H9 (cell line): Measurements from ENCODE around the gene LAMA3. TPM values are rescaled to one million over a fixed set of nuclear protein-coding genes. Genes with fewer than 3 reads are reported as not detected.

Source experiments
- DNase-seq: peaks from one replicate; pipeline ENCODE4 v3.0.0-alpha.2; 2017
- H2AFZ ChIP-seq: one replicate; pipeline ENCODE4 v1.6.1; 2013; ENCODE audit warnings: mild to moderate bottlenecking, low read length, control low read depth, moderate library complexity
- H2AK5ac ChIP-seq: 2 replicates; pipeline ENCODE4 v1.6.1; 2013; ENCODE audit warnings: low read length, control low read depth, mixed read lengths; ENCODE audit not compliant: insufficient read length
- H2BK120ac ChIP-seq: one replicate; pipeline ENCODE4 v1.6.1; 2013; ENCODE audit warnings: low read depth, mild to moderate bottlenecking, low read length, control low read depth, inconsistent platforms; ENCODE audit not compliant: poor library complexity, severe bottlenecking
- H2BK12ac ChIP-seq: 2 replicates; pipeline ENCODE4 v1.6.1; 2013; ENCODE audit warnings: low read length, control low read depth, mixed read lengths, low read depth; ENCODE audit not compliant: insufficient read length
- H2BK15ac ChIP-seq: 2 replicates; pipeline ENCODE4 v1.6.1; 2013; ENCODE audit warnings: low read depth, low read length, control low read depth
- H2BK20ac ChIP-seq: one replicate; pipeline ENCODE4 v1.6.1; 2013; ENCODE audit warnings: low read depth, mild to moderate bottlenecking, low read length, control low read depth, inconsistent platforms; ENCODE audit not compliant: poor library complexity, severe bottlenecking
- H2BK5ac ChIP-seq: 2 replicates; pipeline ENCODE4 v1.6.1; 2013; ENCODE audit warnings: low read length, control low read depth, mixed read lengths; ENCODE audit not compliant: insufficient read length
- H3K14ac ChIP-seq: 2 replicates; pipeline ENCODE4 v1.6.1; 2013; ENCODE audit warnings: low read length, control low read depth; ENCODE audit not compliant: insufficient read depth
- H3K18ac ChIP-seq: 2 replicates; pipeline ENCODE4 v1.6.1; 2013; ENCODE audit warnings: low read depth, mild to moderate bottlenecking, mixed read lengths, low read length, control low read depth; ENCODE audit not compliant: insufficient read length
- H3K23ac ChIP-seq: 2 replicates; pipeline ENCODE4 v1.6.1; 2013; ENCODE audit warnings: low read length, control low read depth, mixed read lengths, low read depth; ENCODE audit not compliant: insufficient read length
- H3K23me2 ChIP-seq: 2 replicates; pipeline ENCODE4 v1.6.1; 2013; ENCODE audit warnings: low read depth, mild to moderate bottlenecking, mixed read lengths, low read length, control low read depth; ENCODE audit not compliant: insufficient read length, poor library complexity, severe bottlenecking
- H3K27ac ChIP-seq: 2 replicates; pipeline ENCODE4 v1.5.1; 2013; ENCODE audit warnings: low read length, control low read depth, mixed read lengths, low read depth; ENCODE audit not compliant: insufficient read length
- H3K27me3 ChIP-seq: 2 replicates; pipeline ENCODE4 v1.6.1; 2013; ENCODE audit warnings: low read length, control low read depth, inconsistent platforms; ENCODE audit not compliant: insufficient read depth
- H3K4ac ChIP-seq: 2 replicates; pipeline ENCODE4 v1.6.1; 2013; ENCODE audit warnings: low read depth, mild to moderate bottlenecking, control low read depth, inconsistent platforms, low read length, moderate library complexity
- H3K4me1 ChIP-seq: 2 replicates; pipeline ENCODE4 v1.6.1; 2013; ENCODE audit warnings: low read length, control low read depth, inconsistent platforms; ENCODE audit not compliant: insufficient read depth
- H3K4me2 ChIP-seq: 2 replicates; pipeline ENCODE4 v1.6.1; 2013; ENCODE audit warnings: low read length, control low read depth, mixed read lengths; ENCODE audit not compliant: insufficient read length, insufficient read depth
- H3K56ac ChIP-seq: 2 replicates; pipeline ENCODE4 v1.6.1; 2013; ENCODE audit warnings: low read depth, mild to moderate bottlenecking, mixed read lengths, low read length, control low read depth; ENCODE audit not compliant: insufficient read length
- H3K79me1 ChIP-seq: 2 replicates; pipeline ENCODE4 v1.6.1; 2013; ENCODE audit warnings: low read depth, mild to moderate bottlenecking, moderate library complexity, low read length, control low read depth, inconsistent platforms; ENCODE audit not compliant: insufficient read depth, poor library complexity, severe bottlenecking
- H3K79me2 ChIP-seq: 2 replicates; pipeline ENCODE4 v1.6.1; 2013; ENCODE audit warnings: low read length, control low read depth, inconsistent platforms; ENCODE audit not compliant: insufficient read depth
- H3K9ac ChIP-seq: 2 replicates; pipeline ENCODE4 v1.6.1; 2013; ENCODE audit warnings: low read length, control low read depth, mixed read lengths; ENCODE audit not compliant: insufficient read length; ENCODE audit errors: extremely low read depth
- H3K9me3 ChIP-seq: one replicate; pipeline ENCODE4 v1.6.1; 2013; ENCODE audit warnings: low read depth, low read length, inconsistent platforms; ENCODE audit not compliant: control insufficient read depth
- H3T11ph ChIP-seq: one replicate; pipeline ENCODE4 v1.6.1; 2013; ENCODE audit warnings: mild to moderate bottlenecking, low read length, control low read depth, inconsistent platforms
- H4K20me1 ChIP-seq: one replicate; pipeline ENCODE4 v1.6.1; 2013; ENCODE audit not compliant: control insufficient read depth, insufficient read length, insufficient read depth
- H4K5ac ChIP-seq: 2 replicates; pipeline ENCODE4 v1.6.1; 2013; ENCODE audit warnings: low read depth, mild to moderate bottlenecking, mixed read lengths, low read length, control low read depth; ENCODE audit not compliant: insufficient read length
- H4K8ac ChIP-seq: replicated peaks from 2 replicates; pipeline ENCODE4 v1.6.1; 2013; ENCODE audit warnings: low read length, control low read depth, mixed read lengths, low read depth; ENCODE audit not compliant: insufficient read length
- H4K91ac ChIP-seq: 2 replicates; pipeline ENCODE4 v1.6.1; 2013; ENCODE audit warnings: low read depth, mild to moderate bottlenecking, moderate library complexity, mixed read lengths, low read length, control low read depth; ENCODE audit not compliant: insufficient read length
- H3K27ac Mint-ChIP-seq, 3 experiments: 2 replicates in 2 of 3; 3 replicates in 1 of 3; pipeline ENCODE4 v1.8.0; 2020 to 2021; ENCODE audit warnings: mixed read lengths in 3 of 3, mild to moderate bottlenecking in 1 of 3, moderate library complexity in 1 of 3
- H3K27me3 Mint-ChIP-seq: 2 replicates; pipeline ENCODE4 v1.8.0; 2021; ENCODE audit warnings: low read depth, mild to moderate bottlenecking, moderate library complexity, mixed read lengths
- H3K36me3 Mint-ChIP-seq, 3 experiments: 2 replicates in 2 of 3; 3 replicates in 1 of 3; pipeline ENCODE4 v1.8.0; 2020 to 2021; ENCODE audit warnings: low read depth in 3 of 3, mixed read lengths in 3 of 3; ENCODE audit not compliant: insufficient read depth in 1 of 3
- H3K4me1 Mint-ChIP-seq, 2 experiments: 2 replicates each; pipeline ENCODE4 v1.8.0; 2020; ENCODE audit warnings: mixed read lengths in 2 of 2
- H3K4me3 Mint-ChIP-seq, 2 experiments: 2 replicates in 1 of 2; 3 replicates in 1 of 2; pipeline ENCODE4 v1.8.0; 2020 to 2021; ENCODE audit warnings: mild to moderate bottlenecking in 2 of 2, mixed read lengths in 2 of 2, moderate library complexity in 1 of 2
- H3K9me3 Mint-ChIP-seq, 2 experiments: 2 replicates in 1 of 2; 3 replicates in 1 of 2; pipeline ENCODE4 v1.8.0; 2020; ENCODE audit warnings: mild to moderate bottlenecking in 2 of 2, mixed read lengths in 2 of 2, moderate library complexity in 1 of 2
- CTCF ChIP-seq: fragments of 200-600 bp; sonication (generic); conservative IDR thresholded peaks from 3 replicates; pipeline ENCODE4 v1.8.0; 2021; ENCODE audit warnings: antibody characterized with exemption, mild to moderate bottlenecking
- WGBS: extraction: QIAGEN DNeasy Blood & Tissue Kit; methylation state at CpG from one replicate; pipeline ENCODE4 v1.1.7; 2013; ENCODE audit warnings: missing lambda C conversion rate, low lambda C conversion rate, mixed read lengths; ENCODE audit not compliant: insufficient read length; ENCODE audit errors: extremely low coverage; 5-methylcytosine and 5-hydroxymethylcytosine counted together
- total RNA-seq: library from RNA; stranded (reverse); gene quantifications from 2 replicates; pipeline ENCODE4 v1.2.1, GENCODE V29; 2021

The LAMA3 gene
- total RNA-seq, 1 experiment from 2014 or later = 0.33 TPM

- Histone ChIP-seq H3K9ac (no peak overlapping the region), H2AK5ac (no peak overlapping the region), H3K79me1 (no peaks in the 10 kb centered on the region), H3K14ac (no peak overlapping the region), H2BK12ac (no peak overlapping the region), H4K20me1 (no peaks in the 10 kb centered on the region), H3K18ac (no peak overlapping the region), H3K27ac (no peak overlapping the region), H3K4me1 (no peaks in the 10 kb centered on the region; the same call in 1 of the 2 replicates), H3K4ac (no peak overlapping the region), H3K4me2 (no peak overlapping the region), H3K27me3 (no peaks in the 10 kb centered on the region), H3K79me2 (no peaks in the 10 kb centered on the region), H3T11ph (no peak overlapping the region), H3K23me2 (no peaks in the 10 kb centered on the region), H2AFZ (no peak overlapping the region), H2BK120ac (no peak overlapping the region), H4K91ac (no peak overlapping the region), H2BK20ac (no peak overlapping the region), H4K8ac (no peak overlapping the region), H3K56ac (no peak overlapping the region), H4K5ac (no peak overlapping the region), H3K9me3 (no peaks in the 10 kb centered on the region), H2BK15ac (no peak overlapping the region), H3K23ac (no peak overlapping the region), H2BK5ac (no peak overlapping the region)
- no peak for DNase-seq
- Mint-ChIP-seq H3K4me3 (no peak overlapping the region), H3K9me3 (no peaks in the 10 kb centered on the region), H3K36me3 (no peaks in the 10 kb centered on the region), H3K27ac (no peak overlapping the region), H3K27me3 (no peaks in the 10 kb centered on the region; the same call in 1 of the 2 replicates), H3K4me1 (peaks cover 9 to 20% of the 10 kb centered on the region in 2 experiments)
- no CpG with 5 or more reads among the region's 4 CpGs for WGBS
- no peak for TF ChIP-seq CTCF
Measured at GRCh38 chr18:23877371-23877770, 188.1 kb downstream of the LAMA3 start.
